ENCODE results near the gene RNF166.

RNF166 gene

GRCh38 chr16:88705801-88706228 is 393 bp downstream of the RNF166 start:
- no peak for DNase-seq

GRCh38 chr16:88705076-88705684 is 1.0 kb downstream of the RNF166 start:
- no peak for DNase-seq

- DNase-seq, result no peak
Measured at GRCh38 chr16:88703486-88704309, 2.5 kb downstream of the RNF166 start.

GRCh38 chr16:88702371-88703210 is 3.6 kb downstream of the RNF166 start:
- DNase-seq, result no peak

- DNase-seq, result no peak
Measured at GRCh38 chr16:88701581-88702370, 4.4 kb downstream of the RNF166 start.

- DNase-seq, result no peak
Measured at GRCh38 chr16:88700636-88701482, 5.3 kb downstream of the RNF166 start.

GRCh38 chr16:88700322-88700635 is 5.9 kb downstream of the RNF166 start:
- no peak for DNase-seq

GRCh38 chr16:88699180-88699579 is 7.0 kb downstream of the RNF166 start:
- no peak for DNase-seq

GRCh38 chr16:88698646-88699045 is 7.6 kb downstream of the RNF166 start:
- DNase-seq, result no peak

GRCh38 chr16:88697831-88698615 is 8.2 kb downstream of the RNF166 start:
- DNase-seq, result no peak

- DNase-seq, result no peak
Measured at GRCh38 chr16:88697116-88697830, 8.9 kb downstream of the RNF166 start.

GRCh38 chr16:88696441-88696840 is 9.8 kb downstream of the RNF166 start:
- no peak for DNase-seq

- no peak for DNase-seq
Measured at GRCh38 chr16:88695753-88696152, 10.5 kb downstream of the RNF166 start.

- no peak for DNase-seq
Measured at GRCh38 chr16:88695218-88695617, 11.0 kb downstream of the RNF166 start.

- no peak for DNase-seq
Measured at GRCh38 chr16:88694221-88695087, 11.8 kb downstream of the RNF166 start.

- DNase-seq, result no peak
Measured at GRCh38 chr16:88693420-88694177, 12.6 kb downstream of the RNF166 start.

GRCh38 chr16:88692861-88693260 is 13.3 kb downstream of the RNF166 start:
- no peak for DNase-seq

GRCh38 chr16:88691924-88692560 is 14.2 kb downstream of the RNF166 start:
- no peak for DNase-seq
